HepG2 (cell line): ENCODE results near the gene MSI2. TPM values are rescaled to one million over a fixed set of nuclear protein-coding genes. Genes with fewer than 3 reads are reported as not detected.

ENCODE experiments used
- DNMT1 ChIP-seq: sonication (generic); formaldehyde crosslinking; IDR thresholded peaks from 2 replicates; pipeline ENCODE4 v1.5.1; 2020; ENCODE audit warnings: mild to moderate bottlenecking, missing genetic modification reagents
- ELF3 ChIP-seq: IDR thresholded peaks from 2 replicates; pipeline ENCODE4 v1.6.1; 2016; ENCODE audit warnings: missing genetic modification reagents, missing compliant biosample characterization
- GTF3A ChIP-seq: sonication (generic); formaldehyde crosslinking; conservative IDR thresholded peaks from 2 replicates; pipeline ENCODE4 v1.4.0; 2020; ENCODE audit warnings: mild to moderate bottlenecking, missing genetic modification reagents
- KAT7 ChIP-seq: IDR thresholded peaks from 2 replicates; pipeline ENCODE4 v1.6.1; 2018; ENCODE audit warnings: borderline replicate concordance, missing compliant biosample characterization
- MAF1 ChIP-seq: sonication (generic); formaldehyde crosslinking; IDR thresholded peaks from 2 replicates; pipeline ENCODE4 v1.5.0; 2020; ENCODE audit warnings: missing genetic modification reagents, borderline replicate concordance
- NR2C2 ChIP-seq: sonication (generic); formaldehyde crosslinking; IDR thresholded peaks from 2 replicates; pipeline ENCODE4 v1.4.0; 2020; ENCODE audit warnings: missing genetic modification reagents, mild to moderate bottlenecking, moderate library complexity, borderline replicate concordance
- PTBP1 ChIP-seq: fragments of 200-400 bp; formaldehyde crosslinking; IDR thresholded peaks from 2 replicates; pipeline ENCODE4 v1.6.1; 2018; ENCODE audit warnings: low read length, low read depth; ENCODE audit not compliant: poor library complexity, severe bottlenecking
- SNAPC2 ChIP-seq: sonication (generic); formaldehyde crosslinking; IDR thresholded peaks from 2 replicates; pipeline ENCODE4 v1.8.1; 2022; ENCODE audit warnings: mild to moderate bottlenecking, missing genetic modification reagents
- TSC22D2 ChIP-seq: sonication (generic); formaldehyde crosslinking; IDR thresholded peaks from 2 replicates; pipeline ENCODE4 v1.5.1; 2020; ENCODE audit warnings: missing genetic modification reagents, mild to moderate bottlenecking, borderline replicate concordance
- ZEB1 ChIP-seq: IDR thresholded peaks from 2 replicates; pipeline ENCODE4 v1.6.1; 2012; ENCODE audit warnings: mild to moderate bottlenecking, low read depth, inconsistent platforms; ENCODE audit not compliant: insufficient replicate concordance
- ZFYVE20 ChIP-seq: sonication (generic); formaldehyde crosslinking; IDR thresholded peaks from 2 replicates; pipeline ENCODE4 v1.8.0; 2023; ENCODE audit warnings: low read depth, mild to moderate bottlenecking, moderate library complexity, missing genetic modification reagents, borderline replicate concordance
- ZNF598 ChIP-seq: sonication (generic); formaldehyde crosslinking; IDR thresholded peaks from 2 replicates; pipeline ENCODE4 v1.5.1; 2020; ENCODE audit warnings: mild to moderate bottlenecking, missing genetic modification reagents, borderline replicate concordance
- ZNF614 ChIP-seq: IDR thresholded peaks from 2 replicates; pipeline ENCODE4 v1.6.1; 2018; ENCODE audit warnings: missing biosample characterization, missing genetic modification reagents, inconsistent platforms, borderline replicate concordance
- ZNF83 ChIP-seq: sonication (generic); formaldehyde crosslinking; IDR thresholded peaks from 2 replicates; pipeline ENCODE4 v1.4.0; 2020; ENCODE audit warnings: missing genetic modification reagents, mild to moderate bottlenecking, borderline replicate concordance
- polyA plus RNA-seq, 8 experiments: library from polyadenylated mRNA; depleted of rRNA in 3 of 8; stranded (reverse) in 7 of 8; unstranded in 1 of 8; fragments of >200 nt; fragmentation: Illumina TruSeq in 4 of 8; extraction: Trizol in 4 of 8; gene quantifications; 2 replicates each; pipeline versions ENCODE4 v1.2.1 to v1.2.3, GENCODE V29; 2011 to 2016; ENCODE audit warnings: low read depth in 4 of 8, missing spikeins in 1 of 8, mixed read lengths in 1 of 8; ENCODE audit not compliant: insufficient read depth in 1 of 8
- total RNA-seq, 5 experiments: library from RNA; depleted of rRNA; stranded (reverse); fragments of >200 nt; fragmentation: Illumina TruSeq; extraction: Trizol; gene quantifications; 2 replicates each; pipeline ENCODE4 v1.2.3, GENCODE V29; 2016; ENCODE audit warnings: low read depth in 1 of 5
- TF ChIP-seq, protein P1 (sequence below): sonication (generic); formaldehyde crosslinking; IDR thresholded peaks from 2 replicates; pipeline ENCODE4 v1.8.1; 2022; ENCODE audit warnings: low read depth, mild to moderate bottlenecking, missing genetic modification reagents
- TF ChIP-seq, protein P2 (sequence below): sonication (generic); formaldehyde crosslinking; IDR thresholded peaks from 2 replicates; pipeline ENCODE4 v1.4.0; 2020; ENCODE audit warnings: mild to moderate bottlenecking, missing genetic modification reagents
- TF ChIP-seq, protein P3 (sequence below): sonication (generic); formaldehyde crosslinking; IDR thresholded peaks from 2 replicates; pipeline ENCODE4 v1.5.0; 2020; ENCODE audit warnings: missing genetic modification reagents, mild to moderate bottlenecking, borderline replicate concordance
- TF ChIP-seq, protein P4 (sequence below): IDR thresholded peaks from 2 replicates; pipeline ENCODE4 v1.6.1; 2016; ENCODE audit warnings: missing compliant biosample characterization, missing genetic modification reagents, borderline replicate concordance
- TF ChIP-seq, protein P5 (sequence below): sonication (generic); formaldehyde crosslinking; IDR thresholded peaks from 2 replicates; pipeline ENCODE4 v1.4.0; 2020; ENCODE audit warnings: mild to moderate bottlenecking, low read depth, missing genetic modification reagents
- TF ChIP-seq, protein P6 (sequence below): IDR thresholded peaks from 2 replicates; pipeline ENCODE4 v1.6.1; 2016; ENCODE audit warnings: missing compliant biosample characterization, missing genetic modification reagents, borderline replicate concordance

Gene MSI2
- total and polyA plus RNA-seq, 2 of the 13 experiments (the other 11 are each of a cell fraction or from before 2014, with no cell fraction given) = 77.5 to 78.4 TPM

DNA sequence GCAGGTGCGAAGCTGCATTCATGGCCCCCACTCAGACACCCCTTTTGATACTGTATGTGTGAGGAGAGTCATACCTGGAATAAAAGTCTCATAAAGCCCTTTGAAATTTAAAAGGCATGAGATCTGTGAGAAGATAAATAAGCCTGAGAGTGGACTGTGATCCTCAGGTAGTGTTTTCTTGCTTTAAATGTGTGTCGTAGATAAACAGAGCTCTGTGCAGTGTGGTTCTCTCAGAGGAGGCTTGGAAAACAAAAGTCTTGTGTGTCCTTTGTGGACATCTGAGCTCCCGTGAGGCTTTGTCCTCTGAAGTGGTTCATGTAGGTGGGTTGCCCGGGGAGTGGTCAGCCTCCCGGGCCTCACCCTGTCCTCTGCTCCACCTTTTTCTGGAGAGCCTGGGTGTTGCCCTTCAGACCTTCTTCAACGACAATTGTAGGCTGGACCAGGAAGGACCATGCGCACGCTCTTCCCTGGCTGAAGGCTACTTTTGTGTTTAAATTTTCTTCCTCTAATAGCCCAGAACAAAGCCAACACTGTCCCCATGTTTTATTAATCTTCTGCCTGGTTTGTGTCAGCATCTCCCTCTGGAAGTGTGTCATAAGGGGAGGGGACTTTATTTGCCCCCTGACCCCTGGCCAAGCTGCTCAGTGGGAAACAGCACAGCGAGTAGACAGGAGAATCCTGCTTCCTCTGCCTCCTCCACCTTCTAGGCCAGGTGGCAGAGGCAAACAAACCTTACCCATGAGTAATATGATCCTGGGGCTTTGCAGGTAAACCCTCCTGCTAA lies 151.2 kb downstream of the MSI2 start (continued):
- TF ChIP-seq, protein P1, sequence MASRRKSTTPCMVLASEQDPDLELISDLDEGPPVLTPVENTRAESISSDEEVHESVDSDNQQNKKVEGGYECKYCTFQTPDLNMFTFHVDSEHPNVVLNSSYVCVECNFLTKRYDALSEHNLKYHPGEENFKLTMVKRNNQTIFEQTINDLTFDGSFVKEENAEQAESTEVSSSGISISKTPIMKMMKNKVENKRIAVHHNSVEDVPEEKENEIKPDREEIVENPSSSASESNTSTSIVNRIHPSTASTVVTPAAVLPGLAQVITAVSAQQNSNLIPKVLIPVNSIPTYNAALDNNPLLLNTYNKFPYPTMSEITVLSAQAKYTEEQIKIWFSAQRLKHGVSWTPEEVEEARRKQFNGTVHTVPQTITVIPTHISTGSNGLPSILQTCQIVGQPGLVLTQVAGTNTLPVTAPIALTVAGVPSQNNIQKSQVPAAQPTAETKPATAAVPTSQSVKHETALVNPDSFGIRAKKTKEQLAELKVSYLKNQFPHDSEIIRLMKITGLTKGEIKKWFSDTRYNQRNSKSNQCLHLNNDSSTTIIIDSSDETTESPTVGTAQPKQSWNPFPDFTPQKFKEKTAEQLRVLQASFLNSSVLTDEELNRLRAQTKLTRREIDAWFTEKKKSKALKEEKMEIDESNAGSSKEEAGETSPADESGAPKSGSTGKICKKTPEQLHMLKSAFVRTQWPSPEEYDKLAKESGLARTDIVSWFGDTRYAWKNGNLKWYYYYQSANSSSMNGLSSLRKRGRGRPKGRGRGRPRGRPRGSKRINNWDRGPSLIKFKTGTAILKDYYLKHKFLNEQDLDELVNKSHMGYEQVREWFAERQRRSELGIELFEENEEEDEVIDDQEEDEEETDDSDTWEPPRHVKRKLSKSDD = no peak
- TF ChIP-seq ZNF614 (CRISPR knock-in tag) (peak; percentile 46), NR2C2 (CRISPR knock-in tag) (peak; percentile 91), SNAPC2 (no peak; the same call in 1 of the 2 replicates), DNMT1 (CRISPR knock-in tag) (no peak), PTBP1 (no peak), ELF3 (CRISPR knock-in tag) (peak; percentile 78; the same call in 1 of the 2 replicates), ZEB1 (peak; percentile 92), ZNF83 (CRISPR knock-in tag) (no peak), TSC22D2 (CRISPR knock-in tag) (peak; percentile 21; the same call in 1 of the 2 replicates), ZFYVE20 (CRISPR knock-in tag) (no peak), MAF1 (CRISPR knock-in tag) (no peak), GTF3A (CRISPR knock-in tag) (no peak), ZNF598 (no peak), KAT7 (CRISPR knock-in tag) (0 out of 2 replicates have a peak, but pooled peaks have one; percentile 59)
- TF ChIP-seq, protein P2, sequence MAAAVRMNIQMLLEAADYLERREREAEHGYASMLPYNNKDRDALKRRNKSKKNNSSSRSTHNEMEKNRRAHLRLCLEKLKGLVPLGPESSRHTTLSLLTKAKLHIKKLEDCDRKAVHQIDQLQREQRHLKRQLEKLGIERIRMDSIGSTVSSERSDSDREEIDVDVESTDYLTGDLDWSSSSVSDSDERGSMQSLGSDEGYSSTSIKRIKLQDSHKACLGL (CRISPR knock-in tag) = 0 out of 2 replicates have a peak, but pooled peaks have one; percentile 25
- TF ChIP-seq, protein P3, sequence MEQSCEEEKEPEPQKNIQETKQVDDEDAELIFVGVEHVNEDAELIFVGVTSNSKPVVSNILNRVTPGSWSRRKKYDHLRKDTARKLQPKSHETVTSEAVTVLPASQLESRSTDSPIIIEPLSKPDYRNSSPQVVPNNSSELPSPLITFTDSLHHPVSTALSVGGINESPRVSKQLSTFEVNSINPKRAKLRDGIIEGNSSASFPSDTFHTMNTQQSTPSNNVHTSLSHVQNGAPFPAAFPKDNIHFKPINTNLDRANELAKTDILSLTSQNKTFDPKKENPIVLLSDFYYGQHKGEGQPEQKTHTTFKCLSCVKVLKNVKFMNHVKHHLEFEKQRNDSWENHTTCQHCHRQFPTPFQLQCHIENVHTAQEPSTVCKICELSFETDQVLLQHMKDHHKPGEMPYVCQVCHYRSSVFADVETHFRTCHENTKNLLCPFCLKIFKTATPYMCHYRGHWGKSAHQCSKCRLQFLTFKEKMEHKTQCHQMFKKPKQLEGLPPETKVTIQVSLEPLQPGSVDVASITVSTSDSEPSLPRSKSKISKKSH (CRISPR knock-in tag) = no peak
- TF ChIP-seq, protein P4, sequence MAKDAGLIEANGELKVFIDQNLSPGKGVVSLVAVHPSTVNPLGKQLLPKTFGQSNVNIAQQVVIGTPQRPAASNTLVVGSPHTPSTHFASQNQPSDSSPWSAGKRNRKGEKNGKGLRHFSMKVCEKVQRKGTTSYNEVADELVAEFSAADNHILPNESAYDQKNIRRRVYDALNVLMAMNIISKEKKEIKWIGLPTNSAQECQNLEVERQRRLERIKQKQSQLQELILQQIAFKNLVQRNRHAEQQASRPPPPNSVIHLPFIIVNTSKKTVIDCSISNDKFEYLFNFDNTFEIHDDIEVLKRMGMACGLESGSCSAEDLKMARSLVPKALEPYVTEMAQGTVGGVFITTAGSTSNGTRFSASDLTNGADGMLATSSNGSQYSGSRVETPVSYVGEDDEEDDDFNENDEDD = 0 out of 2 replicates have a peak, but pooled peaks have one; percentile 2
- TF ChIP-seq, protein P5, sequence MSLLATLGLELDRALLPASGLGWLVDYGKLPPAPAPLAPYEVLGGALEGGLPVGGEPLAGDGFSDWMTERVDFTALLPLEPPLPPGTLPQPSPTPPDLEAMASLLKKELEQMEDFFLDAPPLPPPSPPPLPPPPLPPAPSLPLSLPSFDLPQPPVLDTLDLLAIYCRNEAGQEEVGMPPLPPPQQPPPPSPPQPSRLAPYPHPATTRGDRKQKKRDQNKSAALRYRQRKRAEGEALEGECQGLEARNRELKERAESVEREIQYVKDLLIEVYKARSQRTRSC (CRISPR knock-in tag) = no peak
- TF ChIP-seq, protein P6, sequence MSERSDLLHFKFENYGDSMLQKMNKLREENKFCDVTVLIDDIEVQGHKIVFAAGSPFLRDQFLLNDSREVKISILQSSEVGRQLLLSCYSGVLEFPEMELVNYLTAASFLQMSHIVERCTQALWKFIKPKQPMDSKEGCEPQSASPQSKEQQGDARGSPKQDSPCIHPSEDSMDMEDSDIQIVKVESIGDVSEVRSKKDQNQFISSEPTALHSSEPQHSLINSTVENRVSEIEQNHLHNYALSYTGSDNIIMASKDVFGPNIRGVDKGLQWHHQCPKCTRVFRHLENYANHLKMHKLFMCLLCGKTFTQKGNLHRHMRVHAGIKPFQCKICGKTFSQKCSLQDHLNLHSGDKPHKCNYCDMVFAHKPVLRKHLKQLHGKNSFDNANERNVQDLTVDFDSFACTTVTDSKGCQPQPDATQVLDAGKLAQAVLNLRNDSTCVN (CRISPR knock-in tag) = peak; percentile 96
